HFFc6 (cell line): ENCODE results near the gene UVRAG. TPM values are rescaled to one million over a fixed set of nuclear protein-coding genes. Genes with fewer than 3 reads are reported as not detected.
"Not testable (repeated sequence)": the region's sequence is repeated elsewhere in the genome, so short reads cannot be mapped to it uniquely, and the experiment has no call there.

Source experiments
- DNase-seq: peaks from one replicate; pipeline ENCODE4 v3.0.0-alpha.2; 2018
- H3K27ac Mint-ChIP-seq: 2 replicates; pipeline ENCODE4 v1.8.0; 2020; ENCODE audit warnings: mild to moderate bottlenecking, mixed read lengths
- H3K27me3 Mint-ChIP-seq: 2 replicates; pipeline ENCODE4 v1.8.0; 2021; ENCODE audit warnings: mild to moderate bottlenecking, moderate library complexity, mixed read lengths; ENCODE audit not compliant: insufficient read depth
- H3K36me3 Mint-ChIP-seq: 2 replicates; pipeline ENCODE4 v1.8.0; 2021; ENCODE audit warnings: low read depth, mixed read lengths
- H3K4me1 Mint-ChIP-seq: 2 replicates; pipeline ENCODE4 v1.8.0; 2020; ENCODE audit warnings: low read depth, mixed read lengths
- H3K4me3 Mint-ChIP-seq: 2 replicates; pipeline ENCODE4 v1.8.0; 2020; ENCODE audit warnings: mild to moderate bottlenecking, moderate library complexity, mixed read lengths
- H3K9me3 Mint-ChIP-seq: 2 replicates; pipeline ENCODE4 v1.8.0; 2020; ENCODE audit warnings: mild to moderate bottlenecking, mixed read lengths
- CTCF ChIP-seq: fragments of 200-600 bp; sonication (generic); IDR thresholded peaks from 2 replicates; pipeline ENCODE4 v1.5.0; 2021; ENCODE audit warnings: antibody characterized with exemption, mild to moderate bottlenecking
- total RNA-seq, 6 experiments: library from RNA; stranded (reverse); fragmentation: NEBNext Ultra II Directional; extraction: Animal tissue kit (Norgen Biotek cat#: 25700); gene quantifications; 2 replicates in 1 of 6; 3 replicates in 5 of 6; pipeline ENCODE4 v1.2.3, GENCODE V29; 2021

Gene UVRAG
- total RNA-seq, 6 experiments from 2014 or later: 9.4 to 12.9 (median 10.7) TPM

- Mint-ChIP-seq H3K27me3 (no peaks in the 10 kb centered on the region; the same call in 1 of the 2 replicates), H3K9me3 (no peaks in the 10 kb centered on the region), H3K27ac (no peak overlapping the region), H3K36me3 (peaks cover 27% of the 10 kb centered on the region), H3K4me1 (peaks cover 25% of the 10 kb centered on the region), H3K4me3 (no peak overlapping the region)
- no peak for DNase-seq
- TF ChIP-seq CTCF: no peak
Measured at GRCh38 chr11:76049511-76049910, 234.5 kb downstream of the UVRAG start.

DNA sequence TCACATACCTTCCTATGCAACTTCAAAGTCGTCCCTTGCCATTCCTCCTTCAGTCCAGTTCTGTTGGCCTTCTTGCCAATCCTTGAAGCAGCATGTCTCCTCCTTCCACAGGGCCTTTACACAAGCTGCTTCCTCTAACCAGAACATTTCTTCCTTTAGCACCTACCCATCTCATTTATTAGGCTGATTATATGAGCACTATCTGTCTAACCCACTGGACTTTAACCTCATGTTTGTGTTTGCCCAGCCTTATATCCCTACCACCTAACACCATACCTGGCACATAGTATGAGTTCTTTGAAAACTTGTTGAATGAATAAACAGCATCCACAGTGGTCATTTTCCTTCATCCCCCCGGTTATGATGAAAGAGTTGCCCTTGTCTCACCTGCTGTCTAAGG, 236.9 kb downstream of the UVRAG start:
- Mint-ChIP-seq H3K27me3 (no peaks in the 10 kb centered on the region; the same call in 1 of the 2 replicates), H3K4me1 (peaks cover 17% of the 10 kb centered on the region)

GRCh38 chr11:76054330-76054729, 239.3 kb downstream of the UVRAG start:
- Mint-ChIP-seq H3K4me1 (peaks cover 6% of the 10 kb centered on the region), H3K4me3 (no peak overlapping the region), H3K9me3 (no peaks in the 10 kb centered on the region), H3K27ac (no peak overlapping the region), H3K27me3 (no peaks in the 10 kb centered on the region; the same call in 1 of the 2 replicates), H3K36me3 (peaks cover 16% of the 10 kb centered on the region)
- no peak for TF ChIP-seq CTCF
- DNase-seq: no peak

More for the DNA sequence above, 236.9 kb downstream of the UVRAG start:
- no peak for TF ChIP-seq CTCF
- DNase-seq: no peak
- no peak overlapping the region for H3K4me3 Mint-ChIP-seq
- peaks cover 32% of the 10 kb centered on the region for H3K36me3 Mint-ChIP-seq
- no peaks in the 10 kb centered on the region for H3K9me3 Mint-ChIP-seq
- no peak overlapping the region for H3K27ac Mint-ChIP-seq

DNA sequence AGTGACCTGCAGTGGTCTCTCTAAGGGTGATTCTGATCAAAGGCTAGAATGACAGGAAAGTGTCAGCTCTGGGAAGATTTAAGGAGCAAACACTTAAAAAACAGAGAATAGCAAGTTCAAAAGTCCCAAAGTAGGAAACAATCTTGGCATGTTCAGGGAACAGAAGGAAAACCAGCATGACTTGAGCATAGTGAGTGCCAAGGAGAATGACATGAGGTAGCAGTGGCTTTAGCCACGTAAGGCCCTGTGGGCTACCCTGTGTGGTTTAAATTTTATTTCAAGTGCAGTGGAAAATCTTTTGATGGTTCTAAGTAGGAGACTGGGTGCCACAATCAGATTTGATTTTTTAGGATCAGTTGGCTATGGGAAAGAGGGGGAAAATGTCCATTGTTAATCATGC, 241.9 kb downstream of the UVRAG start:
- DNase-seq: no peak
- no peaks in the 10 kb centered on the region for H3K4me1 Mint-ChIP-seq

GRCh38 chr11:76060475-76061036, 245.5 kb downstream of the UVRAG start:
- H3K4me3 Mint-ChIP-seq, H3K4me1 Mint-ChIP-seq, H3K27ac Mint-ChIP-seq, DNase-seq, H3K36me3 Mint-ChIP-seq, H3K27me3 Mint-ChIP-seq, H3K9me3 Mint-ChIP-seq: not testable (repeated sequence)

More for the DNA sequence above, 241.9 kb downstream of the UVRAG start:
- TF ChIP-seq CTCF: no peak
- Mint-ChIP-seq H3K27me3 (no peaks in the 10 kb centered on the region; the same call in 1 of the 2 replicates), H3K36me3 (peaks cover 16% of the 10 kb centered on the region), H3K9me3 (no peaks in the 10 kb centered on the region), H3K27ac (no peak overlapping the region), H3K4me3 (no peak overlapping the region)

- H3K4me1 Mint-ChIP-seq: peaks cover 6% of the 10 kb centered on the region; the same call in 1 of the 2 replicates
- H3K9me3 Mint-ChIP-seq: no peaks in the 10 kb centered on the region
- no peaks in the 10 kb centered on the region for H3K27me3 Mint-ChIP-seq
- no peak overlapping the region for H3K27ac Mint-ChIP-seq
- no peak for TF ChIP-seq CTCF
- peaks cover 5% of the 10 kb centered on the region; the same call in 1 of the 2 replicates for H3K36me3 Mint-ChIP-seq
- DNase-seq: no peak
- H3K4me3 Mint-ChIP-seq: no peak overlapping the region
Measured at GRCh38 chr11:76062733-76063132, 247.7 kb downstream of the UVRAG start.
